ENCODE results near the gene COLQ.

GRCh38 chr3:15433531-15433930, 88.0 kb downstream of the COLQ start:
- TF ChIP-seq POLR2A (IDR thresholded peaks at IDR 0.05), result no peak
- TF ChIP-seq, protein P1, sequence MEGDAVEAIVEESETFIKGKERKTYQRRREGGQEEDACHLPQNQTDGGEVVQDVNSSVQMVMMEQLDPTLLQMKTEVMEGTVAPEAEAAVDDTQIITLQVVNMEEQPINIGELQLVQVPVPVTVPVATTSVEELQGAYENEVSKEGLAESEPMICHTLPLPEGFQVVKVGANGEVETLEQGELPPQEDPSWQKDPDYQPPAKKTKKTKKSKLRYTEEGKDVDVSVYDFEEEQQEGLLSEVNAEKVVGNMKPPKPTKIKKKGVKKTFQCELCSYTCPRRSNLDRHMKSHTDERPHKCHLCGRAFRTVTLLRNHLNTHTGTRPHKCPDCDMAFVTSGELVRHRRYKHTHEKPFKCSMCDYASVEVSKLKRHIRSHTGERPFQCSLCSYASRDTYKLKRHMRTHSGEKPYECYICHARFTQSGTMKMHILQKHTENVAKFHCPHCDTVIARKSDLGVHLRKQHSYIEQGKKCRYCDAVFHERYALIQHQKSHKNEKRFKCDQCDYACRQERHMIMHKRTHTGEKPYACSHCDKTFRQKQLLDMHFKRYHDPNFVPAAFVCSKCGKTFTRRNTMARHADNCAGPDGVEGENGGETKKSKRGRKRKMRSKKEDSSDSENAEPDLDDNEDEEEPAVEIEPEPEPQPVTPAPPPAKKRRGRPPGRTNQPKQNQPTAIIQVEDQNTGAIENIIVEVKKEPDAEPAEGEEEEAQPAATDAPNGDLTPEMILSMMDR (IDR thresholded peaks at IDR 0.05), result no peak
